ENCODE results near the gene MALRD1. TPM values are rescaled to one million over a fixed set of nuclear protein-coding genes. Genes with fewer than 3 reads are reported as not detected.

Gene MALRD1
- total and polyA plus RNA-seq, 4 donors: 0.17 to 17.9 (median 4.1) TPM

GRCh38 chr10:19561181-19561580, 512.6 kb downstream of the MALRD1 start:
- Histone ChIP-seq H3K36me3 (ENCODE audit: control insufficient read depth in 4 of 4, insufficient read depth in 4 of 4, low read length in 4 of 4) (no peaks in the 10 kb centered on the region), H3K4me1 (ENCODE audit: control insufficient read depth in 5 of 5, insufficient read depth in 5 of 5, low read length in 5 of 5) (peaks cover 0 to 2% (median 0%) of the 10 kb centered on the region in 5 donors), H3K27me3 (ENCODE audit: control insufficient read depth in 3 of 3, insufficient read depth in 3 of 3, low read length in 2 of 3) (no peaks in the 10 kb centered on the region), H3K9me3 (ENCODE audit: control insufficient read depth in 4 of 4, insufficient read depth in 3 of 4, low read length in 3 of 4) (no peaks in the 10 kb centered on the region), H3K4me3 (no peak overlapping the region), H3K27ac (ENCODE audit: low read depth in 1 of 2, low read length in 1 of 2) (no peak overlapping the region), H3K9ac (ENCODE audit: insufficient read depth in 1 of 2, low read length in 2 of 2) (no peak overlapping the region)
- WGBS, 2 donors: 90 to 93% methylated on average over 1 of the region's 1 CpG
- no peak for TF ChIP-seq CTCF (IDR thresholded peaks at IDR 0.05; ENCODE audit: control extremely low read depth, extremely low read depth)
- ATAC-seq (ENCODE audit: insufficient read depth, low FRiP score): no peak
- no peak for DNase-seq

- Histone ChIP-seq H3K4me3 (no peak overlapping the region), H3K4me1 (ENCODE audit: control insufficient read depth in 5 of 5, insufficient read depth in 5 of 5, low read length in 5 of 5) (peaks cover 0 to 2% (median 0%) of the 10 kb centered on the region in 5 donors), H3K27me3 (ENCODE audit: control insufficient read depth in 3 of 3, insufficient read depth in 3 of 3, low read length in 2 of 3) (no peaks in the 10 kb centered on the region), H3K9ac (ENCODE audit: insufficient read depth in 1 of 2, low read length in 2 of 2) (no peak overlapping the region), H3K9me3 (ENCODE audit: control insufficient read depth in 4 of 4, insufficient read depth in 3 of 4, low read length in 3 of 4) (no peaks in the 10 kb centered on the region), H3K36me3 (ENCODE audit: control insufficient read depth in 4 of 4, insufficient read depth in 4 of 4, low read length in 4 of 4) (no peaks in the 10 kb centered on the region), H3K27ac (ENCODE audit: low read depth in 1 of 2, low read length in 1 of 2) (no peak overlapping the region)
- peak in 1 of 3 donors; percentile 24 for DNase-seq
- no peak for TF ChIP-seq CTCF (IDR thresholded peaks at IDR 0.05; ENCODE audit: control extremely low read depth, extremely low read depth)
- no peak for ATAC-seq (ENCODE audit: insufficient read depth, low FRiP score)
- WGBS, 2 donors: 84 to 88% methylated on average over 4 of the region's 4 CpGs
Measured at GRCh38 chr10:19563388-19564141, 515.0 kb downstream of the MALRD1 start.

GRCh38 chr10:19570120-19570519, 521.5 kb downstream of the MALRD1 start:
- Histone ChIP-seq H3K36me3 (ENCODE audit: control insufficient read depth in 4 of 4, insufficient read depth in 4 of 4, low read length in 4 of 4) (no peaks in the 10 kb centered on the region), H3K4me3 (no peak overlapping the region), H3K9ac (ENCODE audit: insufficient read depth in 1 of 2, low read length in 2 of 2) (no peak overlapping the region), H3K9me3 (ENCODE audit: control insufficient read depth in 4 of 4, insufficient read depth in 3 of 4, low read length in 3 of 4) (no peaks in the 10 kb centered on the region), H3K27ac (ENCODE audit: low read depth in 1 of 2, low read length in 1 of 2) (no peak overlapping the region), H3K27me3 (ENCODE audit: control insufficient read depth in 3 of 3, insufficient read depth in 3 of 3, low read length in 2 of 3) (no peaks in the 10 kb centered on the region), H3K4me1 (ENCODE audit: control insufficient read depth in 5 of 5, insufficient read depth in 5 of 5, low read length in 5 of 5) (peaks cover 0 to 9% (median 0%) of the 10 kb centered on the region in 5 donors)
- TF ChIP-seq CTCF (IDR thresholded peaks at IDR 0.05; ENCODE audit: control extremely low read depth, extremely low read depth): no peak
- WGBS, 2 donors: 66 to 68% methylated on average over 3 of the region's 3 CpGs
- DNase-seq (no peak), ATAC-seq (ENCODE audit: insufficient read depth, low FRiP score) (no peak)
